22Rv1 (cell line): ENCODE measurements around the gene DUXB.

ENCODE experiments used
- H3K27ac ChIP-seq: fragments of 450-650 bp; 2 replicates; pipeline ENCODE4 v1.5.1; 2017
- CTCF ChIP-seq: fragments of 450-650 bp; IDR thresholded peaks from 2 replicates; pipeline ENCODE4 v1.5.1; 2017; ENCODE audit warnings: mild to moderate bottlenecking
- ZFX ChIP-seq: fragments of 450-650 bp; IDR thresholded peaks from 2 replicates; pipeline ENCODE4 v1.6.1; 2017; ENCODE audit warnings: antibody characterized with exemption, borderline replicate concordance

The DUXB gene

GRCh38 chr16:75701361-75701760, at the start of gene DUXB:
TSS of gene DUXB (minus strand) at chr16:75701461. CDS start at chr16:75701418, 43 bp downstream.
- H3K27ac ChIP-seq, result no peak within 1 kb of the TSS

GRCh38 chr16:75750528-75750927, 49.3 kb upstream of the DUXB start:
- no peak for TF ChIP-seq ZFX
- no peak for TF ChIP-seq CTCF

More at GRCh38 chr16:75701361-75701760, at the start of gene DUXB:
- no peak for TF ChIP-seq CTCF
- TF ChIP-seq ZFX, result no peak

GRCh38 chr16:75746359-75746758, 45.1 kb upstream of the DUXB start:
- TF ChIP-seq CTCF (no peak), ZFX (no peak)
- no peak overlapping the region for H3K27ac ChIP-seq

More at GRCh38 chr16:75750528-75750927, 49.3 kb upstream of the DUXB start:
- H3K27ac ChIP-seq, result no peak overlapping the region

GRCh38 chr16:75745823-75746222, 44.6 kb upstream of the DUXB start:
- H3K27ac ChIP-seq, result no peak overlapping the region
- no peak for TF ChIP-seq ZFX
- TF ChIP-seq CTCF, result no peak

- TF ChIP-seq ZFX (no peak), CTCF (no peak)
- H3K27ac ChIP-seq, result no peak overlapping the region
These were observed 44.0 kb upstream of the DUXB start for GRCh38 chr16:75745242-75745641.

GRCh38 chr16:75742424-75743047, 41.3 kb upstream of the DUXB start:
- TF ChIP-seq CTCF, result no peak

GRCh38 chr16:75733305-75734211, 32.3 kb upstream of the DUXB start:
- no peak for TF ChIP-seq ZFX

More at GRCh38 chr16:75742424-75743047, 41.3 kb upstream of the DUXB start:
- no peak overlapping the region for H3K27ac ChIP-seq

More at GRCh38 chr16:75733305-75734211, 32.3 kb upstream of the DUXB start:
- H3K27ac ChIP-seq, result peak overlapping the region; percentile 17; the same call in 1 of the 2 replicates
